Measurements from ENCODE around the gene TRPV6.

The TRPV6 gene

DNA sequence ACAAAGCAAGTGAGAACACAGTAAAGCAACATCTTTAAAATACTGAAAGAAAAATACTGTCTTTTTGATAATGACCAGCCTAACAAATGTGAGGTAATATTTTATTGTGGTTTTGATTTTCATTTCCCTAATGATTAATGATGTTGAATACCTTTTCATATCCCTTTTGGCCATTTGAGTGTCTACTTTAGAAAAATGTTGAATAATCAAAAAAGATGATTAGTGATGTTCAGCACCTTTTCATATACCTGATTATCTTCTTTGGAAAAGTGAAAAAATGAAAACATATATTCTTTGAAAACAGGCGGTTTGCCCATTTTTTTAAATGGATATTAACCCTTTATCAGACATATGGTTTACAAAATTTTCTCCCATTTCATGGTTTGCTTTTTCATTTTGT, 62.8 kb downstream of the TRPV6 start:
- Histone ChIP-seq H3K27ac (ENCODE audit: low read length) (no peak overlapping the region), H3K4me3 (ENCODE audit: low read length) (no peak overlapping the region), H3K4me2 (ENCODE audit: low read depth, low read length) (no peak overlapping the region), H3K4me1 (ENCODE audit: low read length) (peaks cover 14% of the 10 kb centered on the region), H3K9me2 (replicated peaks; ENCODE audit: insufficient read depth, low read length) (no peaks in the 10 kb centered on the region), H3K36me3 (replicated peaks; ENCODE audit: insufficient read depth, low read length) (no peaks in the 10 kb centered on the region), H3K27me3 (replicated peaks; ENCODE audit: insufficient read depth, low read length) (no peaks in the 10 kb centered on the region), H2AFZ (ENCODE audit: low read length) (no peak overlapping the region), H4K20me1 (ENCODE audit: insufficient read depth, low read length) (no peaks in the 10 kb centered on the region), H3K79me2 (ENCODE audit: low read length) (no peaks in the 10 kb centered on the region), H3K9ac (ENCODE audit: low read length) (no peak overlapping the region), H3K9me3 (replicated peaks; ENCODE audit: insufficient read depth, low read length) (no peaks in the 10 kb centered on the region), H3F3A (ENCODE audit: insufficient read depth, low read length) (no peaks in the 10 kb centered on the region)
- no peak for TF ChIP-seq CTCF (IDR thresholded peaks at IDR 0.05; ENCODE audit: low read length)
- no peak for TF ChIP-seq EZH2phosphoT487 (IDR thresholded peaks at IDR 0.05; ENCODE audit: low read length)
- no peak for TF ChIP-seq EZH2 (optimal IDR thresholded peaks at IDR 0.05; ENCODE audit: low read depth, low read length)
- DNase-seq = no peak
